ENCODE data around the gene FLNB.
A peak's percentile ranks its signal among the peaks of the same experiment; 100 is the strongest.

The FLNB gene

GRCh38 chr3:58008141-58009025 is at the start of gene FLNB:
Gene FLNB, plus strand, starts transcription at chr3:58008422. Its CDS starts 143 bp downstream, at chr3:58008565.
- TF ChIP-seq CEBPB (IDR thresholded peaks at IDR 0.05) (no peak; the same call in 1 of the 2 replicates), EGR1 (IDR thresholded peaks at IDR 0.05) (0 out of 2 replicates have a peak, but pooled peaks have one; percentile 36), MAX (IDR thresholded peaks at IDR 0.05) (peak; percentile 41; the same call in 1 of the 2 replicates), REST (IDR thresholded peaks at IDR 0.05; ENCODE audit: low read depth) (no peak), CREB1 (IDR thresholded peaks at IDR 0.05; ENCODE audit: low read depth) (no peak), NFIC (IDR thresholded peaks at IDR 0.05) (no peak), EP300 (IDR thresholded peaks at IDR 0.05; ENCODE audit: borderline replicate concordance) (no peak; the same call in 1 of the 2 replicates), ZBTB7A (IDR thresholded peaks at IDR 0.05; ENCODE audit: low read depth) (peak; percentile 100), RAD21 (IDR thresholded peaks at IDR 0.05; ENCODE audit: low read depth) (peak; percentile 75), TAF1 (IDR thresholded peaks at IDR 0.05; ENCODE audit: low read depth) (0 out of 2 replicates have a peak, but pooled peaks have one; percentile 70), USF1 (IDR thresholded peaks at IDR 0.05) (no peak), FOXM1 (IDR thresholded peaks at IDR 0.05; ENCODE audit: borderline replicate concordance, low read depth) (no peak), TCF12 (IDR thresholded peaks at IDR 0.05; ENCODE audit: low read depth) (peak; percentile 45; the same call in 1 of the 2 replicates), TEAD4 (IDR thresholded peaks at IDR 0.05) (peak; percentile 30; the same call in 1 of the 2 replicates), YY1 (IDR thresholded peaks at IDR 0.05; ENCODE audit: low read depth) (no peak)

GRCh38 chr3:57958642-57959422 is 49.4 kb upstream of the FLNB start:
- TF ChIP-seq USF1 (IDR thresholded peaks at IDR 0.05) (no peak), RAD21 (IDR thresholded peaks at IDR 0.05; ENCODE audit: low read depth) (no peak), NFIC (IDR thresholded peaks at IDR 0.05) (no peak), EGR1 (IDR thresholded peaks at IDR 0.05) (no peak), CEBPB (IDR thresholded peaks at IDR 0.05) (no peak), EP300 (IDR thresholded peaks at IDR 0.05; ENCODE audit: borderline replicate concordance) (no peak), MAX (IDR thresholded peaks at IDR 0.05) (no peak), ZBTB7A (IDR thresholded peaks at IDR 0.05; ENCODE audit: low read depth) (no peak), FOXM1 (IDR thresholded peaks at IDR 0.05; ENCODE audit: borderline replicate concordance, low read depth) (no peak), TCF12 (IDR thresholded peaks at IDR 0.05; ENCODE audit: low read depth) (no peak), REST (IDR thresholded peaks at IDR 0.05; ENCODE audit: low read depth) (no peak), YY1 (IDR thresholded peaks at IDR 0.05; ENCODE audit: low read depth) (no peak), TEAD4 (IDR thresholded peaks at IDR 0.05) (no peak), CREB1 (IDR thresholded peaks at IDR 0.05; ENCODE audit: low read depth) (no peak), TAF1 (IDR thresholded peaks at IDR 0.05; ENCODE audit: low read depth) (no peak)

GRCh38 chr3:57959423-57960173 is 48.6 kb upstream of the FLNB start:
- TF ChIP-seq FOXM1 (IDR thresholded peaks at IDR 0.05; ENCODE audit: borderline replicate concordance, low read depth) (no peak), TAF1 (IDR thresholded peaks at IDR 0.05; ENCODE audit: low read depth) (no peak), MAX (IDR thresholded peaks at IDR 0.05) (no peak), TEAD4 (IDR thresholded peaks at IDR 0.05) (no peak), ZBTB7A (IDR thresholded peaks at IDR 0.05; ENCODE audit: low read depth) (no peak), YY1 (IDR thresholded peaks at IDR 0.05; ENCODE audit: low read depth) (no peak), USF1 (IDR thresholded peaks at IDR 0.05) (no peak), CREB1 (IDR thresholded peaks at IDR 0.05; ENCODE audit: low read depth) (no peak), REST (IDR thresholded peaks at IDR 0.05; ENCODE audit: low read depth) (no peak)

Data from Ishikawa (cell line).